Keratinocyte (primary cell): ENCODE data around the gene PATZ1. TPM values are rescaled to one million over a fixed set of nuclear protein-coding genes. Genes with fewer than 3 reads are reported as not detected.

Experiments used
- DNase-seq: peaks from one replicate; pipeline ENCODE4 v3.0.0-alpha.2; 2011; ENCODE audit warnings: low read depth, missing footprints, low spot score
- FAIRE-seq: peaks from 2 replicates; lab custom pipeline; 2011; peaks lifted over from hg19 to GRCh38; lab: Jason Lieb, UNC
- H2AFZ ChIP-seq: 2 replicates; pipeline ENCODE4 v1.6.0; 2012; ENCODE audit warnings: low read length, control low read depth, inconsistent platforms; ENCODE audit not compliant: control insufficient read depth
- H3K27ac ChIP-seq: 2 replicates; pipeline ENCODE4 v1.5.1; 2011; ENCODE audit warnings: low read length; ENCODE audit not compliant: control insufficient read depth, insufficient read depth
- H3K27me3 ChIP-seq: 3 replicates; pipeline ENCODE4 v1.6.0; 2011; ENCODE audit warnings: low read length; ENCODE audit not compliant: control insufficient read depth, insufficient read depth; ENCODE audit errors: extremely low read depth
- H3K36me3 ChIP-seq, 2 experiments: 2 replicates in 1 of 2; 3 replicates in 1 of 2; pipeline ENCODE4 v1.5.1; 2011; ENCODE audit warnings: low read length in 2 of 2, mild to moderate bottlenecking in 1 of 2; ENCODE audit not compliant: control insufficient read depth in 2 of 2, insufficient read depth in 2 of 2; ENCODE audit errors: extremely low read depth in 1 of 2
- H3K4me1 ChIP-seq: 3 replicates; pipeline ENCODE4 v1.5.1; 2011; ENCODE audit warnings: low read length; ENCODE audit not compliant: control insufficient read depth, insufficient read depth; ENCODE audit errors: extremely low read depth
- H3K4me2 ChIP-seq: 3 replicates; pipeline ENCODE4 v1.6.0; 2011; ENCODE audit warnings: low read depth, low read length; ENCODE audit not compliant: control insufficient read depth, insufficient read depth; ENCODE audit errors: extremely low read depth
- H3K4me3 ChIP-seq, 3 experiments: fragments of 200-600 bp in 1 of 3; sonication (generic) in 1 of 3; 2 replicates in 2 of 3; 3 replicates in 1 of 3; pipeline ENCODE4 v1.5.1; 2011 to 2016; ENCODE audit warnings: low read length in 3 of 3, mild to moderate bottlenecking in 3 of 3, control low read depth in 2 of 3, inconsistent platforms in 1 of 3, low read depth in 1 of 3, mixed read lengths in 1 of 3, mixed run types in 1 of 3, moderate library complexity in 1 of 3; ENCODE audit not compliant: control insufficient read depth in 2 of 3, insufficient read depth in 2 of 3; ENCODE audit errors: extremely low read depth in 1 of 3
- H3K79me2 ChIP-seq: 2 replicates; pipeline ENCODE4 v1.6.0; 2012; ENCODE audit warnings: low read length; ENCODE audit not compliant: control insufficient read depth, insufficient read depth
- H3K9ac ChIP-seq: 3 replicates; pipeline ENCODE4 v1.6.0; 2011; ENCODE audit warnings: low read length; ENCODE audit not compliant: control insufficient read depth, insufficient read depth; ENCODE audit errors: extremely low read depth
- H3K9me1 ChIP-seq: 3 replicates; pipeline ENCODE4 v1.6.0; 2011; ENCODE audit warnings: low read length; ENCODE audit not compliant: control insufficient read depth, insufficient read depth; ENCODE audit errors: extremely low read depth
- H3K9me3 ChIP-seq: 2 replicates; pipeline ENCODE4 v1.5.1; 2012; ENCODE audit warnings: low read depth, low read length; ENCODE audit not compliant: control insufficient read depth
- H4K20me1 ChIP-seq: 3 replicates; pipeline ENCODE4 v1.6.0; 2011; ENCODE audit warnings: low read length; ENCODE audit not compliant: control insufficient read depth, insufficient read depth; ENCODE audit errors: extremely low read depth
- EZH2 ChIP-seq: IDR thresholded peaks from one replicate; pipeline ENCODE4 v1.6.1; 2012; ENCODE audit warnings: inconsistent platforms, mild to moderate bottlenecking, low read length, moderate library complexity
- dilution Hi-C: fragments of 300-500 bp; cut with MboI; formaldehyde crosslinking; loops from one replicate; pipeline ENCODE4 v1.7.0; 2020; ENCODE audit warnings: low sequenced_read_pairs; ENCODE audit not compliant: extremely low pct_ligation_motif_present
- polyA plus RNA-seq, 5 experiments: library from polyadenylated mRNA; depleted of rRNA in 3 of 5; stranded (reverse) in 3 of 5; stranded (forward) in 1 of 5; unstranded in 1 of 5; fragments of >200 nt; gene quantifications; 1 replicate in 1 of 5; 2 replicates in 3 of 5; 3 replicates in 1 of 5; pipeline versions ENCODE4 v1.2.1 to v1.2.3, GENCODE V29; 2011 to 2012; ENCODE audit warnings: missing spikeins in 2 of 5, low read depth in 1 of 5, low replicate concordance in 1 of 5
- TF ChIP-seq, protein P1 (sequence below), 3 experiments: IDR thresholded peaks in 1 of 3; conservative IDR thresholded peaks in 1 of 3; optimal IDR thresholded peaks in 1 of 3; 2 replicates in 2 of 3; 3 replicates in 1 of 3; pipeline versions ENCODE3 to v1.5.1; 2011; ENCODE audit warnings: low read length in 3 of 3, mild to moderate bottlenecking in 3 of 3, moderate library complexity in 2 of 3, control low read depth in 1 of 3, inconsistent platforms in 1 of 3; ENCODE audit not compliant: insufficient read depth in 2 of 3; ENCODE audit errors: extremely low read depth in 1 of 3

Gene PATZ1
- polyA plus RNA-seq, 1 donor (not counting 4 experiments of a cell fraction or from before 2014, with no cell fraction given): 3.4 TPM

DNA sequence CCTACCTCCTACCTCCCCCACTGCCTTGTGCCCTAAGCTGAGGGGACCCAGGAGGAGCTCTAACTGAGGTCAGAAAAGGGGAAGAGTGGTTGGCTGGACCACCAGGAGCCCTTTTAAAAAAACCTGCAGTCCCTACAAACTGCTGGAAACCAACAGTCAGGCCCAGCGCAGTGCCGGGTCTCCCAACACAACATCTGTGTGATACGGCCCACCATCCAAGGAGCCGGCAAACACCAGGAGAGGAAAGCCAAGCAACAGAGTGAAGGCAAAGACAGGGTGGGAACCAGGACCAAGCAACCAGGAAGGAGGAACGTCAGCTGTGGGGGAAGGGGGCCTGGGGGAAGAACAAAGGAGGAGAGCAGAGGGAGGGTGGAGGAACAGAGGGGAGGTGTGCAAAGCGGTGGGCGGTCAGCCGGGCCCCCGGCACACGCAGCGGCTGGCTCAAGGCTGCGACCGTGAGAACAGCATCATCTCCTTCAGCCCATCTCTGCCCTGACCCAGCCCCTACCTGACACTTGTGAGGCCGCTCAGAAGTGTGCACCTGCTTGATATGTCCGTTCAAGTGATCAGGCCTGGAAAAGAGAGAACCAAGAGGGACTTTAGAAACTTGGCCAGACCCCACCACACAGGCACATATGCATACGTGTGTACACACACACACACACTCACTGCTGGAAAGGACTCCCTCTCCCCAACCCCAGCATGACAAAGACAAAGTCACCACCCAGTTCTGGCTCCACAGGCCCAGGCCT, 3.6 kb downstream of the PATZ1 start:
- Histone ChIP-seq H3K4me2 (no peak overlapping the region), H3K79me2 (peaks cover 4% of the 10 kb centered on the region), H3K9me3 (no peaks in the 10 kb centered on the region), H3K36me3 (peaks cover 2 to 3% of the 10 kb centered on the region in 2 experiments), H3K27ac (no peak overlapping the region), H3K4me3 (no peak overlapping the region), H3K27me3 (no peaks in the 10 kb centered on the region), H4K20me1 (peaks cover 4% of the 10 kb centered on the region), H3K9ac (no peak overlapping the region), H3K9me1 (peaks cover 4% of the 10 kb centered on the region), H2AFZ (no peak overlapping the region), H3K4me1 (peaks cover 30% of the 10 kb centered on the region)
- no peak for DNase-seq
- dilution Hi-C loops: no loop called here
- no peak for TF ChIP-seq EZH2
- TF ChIP-seq, protein P1, sequence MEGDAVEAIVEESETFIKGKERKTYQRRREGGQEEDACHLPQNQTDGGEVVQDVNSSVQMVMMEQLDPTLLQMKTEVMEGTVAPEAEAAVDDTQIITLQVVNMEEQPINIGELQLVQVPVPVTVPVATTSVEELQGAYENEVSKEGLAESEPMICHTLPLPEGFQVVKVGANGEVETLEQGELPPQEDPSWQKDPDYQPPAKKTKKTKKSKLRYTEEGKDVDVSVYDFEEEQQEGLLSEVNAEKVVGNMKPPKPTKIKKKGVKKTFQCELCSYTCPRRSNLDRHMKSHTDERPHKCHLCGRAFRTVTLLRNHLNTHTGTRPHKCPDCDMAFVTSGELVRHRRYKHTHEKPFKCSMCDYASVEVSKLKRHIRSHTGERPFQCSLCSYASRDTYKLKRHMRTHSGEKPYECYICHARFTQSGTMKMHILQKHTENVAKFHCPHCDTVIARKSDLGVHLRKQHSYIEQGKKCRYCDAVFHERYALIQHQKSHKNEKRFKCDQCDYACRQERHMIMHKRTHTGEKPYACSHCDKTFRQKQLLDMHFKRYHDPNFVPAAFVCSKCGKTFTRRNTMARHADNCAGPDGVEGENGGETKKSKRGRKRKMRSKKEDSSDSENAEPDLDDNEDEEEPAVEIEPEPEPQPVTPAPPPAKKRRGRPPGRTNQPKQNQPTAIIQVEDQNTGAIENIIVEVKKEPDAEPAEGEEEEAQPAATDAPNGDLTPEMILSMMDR (optimal IDR thresholded peaks at IDR 0.05 in 1 of 3, IDR thresholded peaks at IDR 0.05 in 1 of 3, conservative IDR thresholded peaks at IDR 0.05 in 1 of 3; ENCODE audit: extremely low read depth in 1 of 3, insufficient read depth in 2 of 3, low read length in 3 of 3): no peak
- no peak for FAIRE-seq

DNA sequence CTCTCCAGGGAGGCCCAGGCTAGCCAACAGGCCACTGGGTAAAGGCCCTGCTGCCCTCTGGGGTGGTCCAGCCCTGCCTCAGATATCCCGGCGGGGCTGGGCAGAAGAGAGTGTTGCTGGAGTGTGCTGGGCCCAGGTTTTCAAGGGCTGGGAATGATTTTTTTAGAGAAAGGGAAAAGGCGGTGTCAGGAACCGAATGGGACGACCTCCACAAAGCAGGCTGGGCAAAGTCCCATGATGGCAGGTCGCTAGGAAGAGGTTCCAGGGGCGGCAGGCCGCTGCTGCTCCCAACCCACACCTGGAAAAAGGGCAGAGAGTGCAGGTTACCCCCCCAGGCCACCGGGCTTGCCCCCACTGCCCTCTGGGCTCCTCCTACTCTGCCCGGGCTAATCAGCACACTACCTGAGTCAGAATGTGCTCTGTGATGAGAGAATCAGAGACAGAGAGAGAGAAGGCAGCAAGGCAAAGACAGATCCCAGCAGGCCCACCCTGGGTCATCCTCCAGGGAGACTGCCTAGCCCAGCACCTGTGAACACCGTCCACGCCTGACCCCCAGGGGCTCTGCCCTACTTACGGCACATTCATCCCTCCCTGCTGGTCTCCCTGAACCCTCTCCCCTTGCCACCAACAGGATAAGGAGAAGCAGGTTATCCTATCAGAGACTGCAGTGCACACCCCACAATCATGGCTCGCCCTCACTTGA, 4.6 kb downstream of the PATZ1 start:
- Histone ChIP-seq H4K20me1 (peaks cover 4% of the 10 kb centered on the region), H3K36me3 (peaks cover 2 to 6% of the 10 kb centered on the region in 2 experiments), H3K9ac (no peak overlapping the region), H2AFZ (no peak overlapping the region), H3K27me3 (no peaks in the 10 kb centered on the region), H3K4me3 (no peak overlapping the region), H3K4me2 (no peak overlapping the region), H3K27ac (no peak overlapping the region), H3K9me3 (no peaks in the 10 kb centered on the region), H3K79me2 (peaks cover 4% of the 10 kb centered on the region), H3K9me1 (peaks cover 6% of the 10 kb centered on the region), H3K4me1 (peaks cover 30% of the 10 kb centered on the region)
- no peak for DNase-seq
- FAIRE-seq: no peak
- dilution Hi-C loops: no loop called here
- TF ChIP-seq EZH2: no peak
- TF ChIP-seq, protein P1 (optimal IDR thresholded peaks at IDR 0.05 in 1 of 3, IDR thresholded peaks at IDR 0.05 in 1 of 3, conservative IDR thresholded peaks at IDR 0.05 in 1 of 3; ENCODE audit: extremely low read depth in 1 of 3, insufficient read depth in 2 of 3, low read length in 3 of 3): no peak
